Neural cell (in vitro differentiated cells): ENCODE data around the gene KLKB1. TPM values are rescaled to one million over a fixed set of nuclear protein-coding genes. Genes with fewer than 3 reads are reported as not detected.

Experiments used
- H2AFZ ChIP-seq: fragments of 200-600, 300-800 bp; sonication (generic), shearing (Covaris generic); 2 replicates; pipeline ENCODE4 v1.6.0; 2014; ENCODE audit warnings: low read depth, mild to moderate bottlenecking, antibody characterized with exemption, low read length, moderate library complexity
- H3F3A ChIP-seq: fragments of 200-600 bp; shearing (Covaris generic); 2 replicates; pipeline ENCODE4 v1.6.1; 2016; ENCODE audit warnings: mild to moderate bottlenecking, moderate library complexity, mixed read lengths, antibody characterized with exemption, low read length; ENCODE audit not compliant: insufficient read depth, poor library complexity, severe bottlenecking
- H3K27ac ChIP-seq: fragments of 200-600, 300-800 bp; sonication (generic), shearing (Covaris generic); 2 replicates; pipeline ENCODE4 v1.5.1; 2014; ENCODE audit warnings: mild to moderate bottlenecking, low read length, moderate library complexity
- H3K27me3 ChIP-seq: fragments of 300-800, 200-600 bp; sonication (generic), shearing (Covaris generic); 2 replicates; pipeline ENCODE4 v1.6.0; 2014; ENCODE audit warnings: mild to moderate bottlenecking, low read depth, low read length, moderate library complexity; ENCODE audit not compliant: insufficient read depth
- H3K36me3 ChIP-seq: fragments of 300-800, 200-600 bp; sonication (generic), shearing (Covaris generic); 2 replicates; pipeline ENCODE4 v1.5.1; 2014; ENCODE audit warnings: mild to moderate bottlenecking, antibody characterized with exemption, low read length, moderate library complexity; ENCODE audit not compliant: insufficient read depth
- H3K4me2 ChIP-seq: fragments of 300-800, 200-600 bp; sonication (generic), shearing (Covaris generic); 2 replicates; pipeline ENCODE4 v1.6.0; 2014; ENCODE audit warnings: mild to moderate bottlenecking, low read length
- H3K4me3 ChIP-seq: fragments of 300-800, 200-600 bp; sonication (generic), shearing (Covaris generic); 2 replicates; pipeline ENCODE4 v1.5.1; 2014; ENCODE audit warnings: mild to moderate bottlenecking, low read length, moderate library complexity
- H3K79me2 ChIP-seq: fragments of 200-600 bp; shearing (Covaris generic); replicated peaks from 2 replicates; pipeline ENCODE4 v1.6.0; 2014; ENCODE audit warnings: mild to moderate bottlenecking, low read length, moderate library complexity; ENCODE audit not compliant: insufficient read depth
- H3K9ac ChIP-seq: fragments of 300-800, 200-600 bp; sonication (generic), shearing (Covaris generic); 2 replicates; pipeline ENCODE4 v1.6.1; 2016; ENCODE audit warnings: mild to moderate bottlenecking, low read length, mixed read lengths
- H3K9me2 ChIP-seq: fragments of 200-600 bp; shearing (Covaris generic); 2 replicates; pipeline ENCODE4 v1.6.1; 2016; ENCODE audit warnings: mild to moderate bottlenecking, low read length, mixed read lengths; ENCODE audit not compliant: insufficient read depth
- H3K9me3 ChIP-seq: fragments of 200-600, 300-800 bp; sonication (generic), shearing (Covaris generic); 2 replicates; pipeline ENCODE4 v1.6.1; 2016; ENCODE audit warnings: mild to moderate bottlenecking, mixed run types, low read length, moderate library complexity, mixed read lengths
- H4K20me1 ChIP-seq: fragments of 200-600 bp; shearing (Covaris generic); 2 replicates; pipeline ENCODE4 v1.6.1; 2016; ENCODE audit warnings: mild to moderate bottlenecking, mixed run types; ENCODE audit not compliant: insufficient read depth
- CTCF ChIP-seq: fragments of 450-650 bp; IDR thresholded peaks from 2 replicates; pipeline ENCODE4 v1.5.1; 2014; ENCODE audit warnings: antibody characterized with exemption, mild to moderate bottlenecking, moderate library complexity; ENCODE audit not compliant: poor library complexity, severe bottlenecking
- EP300 ChIP-seq: fragments of 450-650 bp; conservative IDR thresholded peaks from 2 replicates; pipeline ENCODE4 v1.6.1; 2014; ENCODE audit warnings: antibody characterized with exemption, mild to moderate bottlenecking, moderate library complexity; ENCODE audit not compliant: poor library complexity, severe bottlenecking
- EZH2 ChIP-seq: fragments of 200-600, 300-800 bp; shearing (Covaris generic), sonication (generic); IDR thresholded peaks from 2 replicates; pipeline ENCODE4 v1.6.1; 2014; ENCODE audit warnings: antibody characterized with exemption, low read length, borderline replicate concordance, mild to moderate bottlenecking; ENCODE audit not compliant: insufficient read depth, poor library complexity, severe bottlenecking
- MXI1 ChIP-seq: fragments of 450-650 bp; conservative IDR thresholded peaks from 2 replicates; pipeline ENCODE4 v1.6.1; 2014; ENCODE audit warnings: antibody characterized with exemption, mild to moderate bottlenecking; ENCODE audit not compliant: poor library complexity, severe bottlenecking
- POLR2AphosphoS5 ChIP-seq: IDR thresholded peaks from 2 replicates; pipeline ENCODE4 v1.6.1; 2012
- RAD21 ChIP-seq: fragments of 450-650 bp; conservative IDR thresholded peaks from 2 replicates; pipeline ENCODE4 v1.6.1; 2014; ENCODE audit warnings: antibody characterized with exemption, mild to moderate bottlenecking, moderate library complexity
- REST ChIP-seq: IDR thresholded peaks from 2 replicates; pipeline ENCODE4 v1.6.1; 2012; ENCODE audit warnings: borderline replicate concordance
- SMC3 ChIP-seq: fragments of 450-650 bp; conservative IDR thresholded peaks from 2 replicates; pipeline ENCODE4 v1.6.1; 2014; ENCODE audit warnings: antibody characterized with exemption, mild to moderate bottlenecking, moderate library complexity; ENCODE audit not compliant: poor library complexity
- TAF1 ChIP-seq: IDR thresholded peaks from 2 replicates; pipeline ENCODE4 v1.6.1; 2012; ENCODE audit warnings: low read depth
- polyA plus RNA-seq: library from polyadenylated mRNA; depleted of rRNA; stranded (reverse); fragments of >200 nt; gene quantifications from 2 replicates; pipeline ENCODE4 v1.2.3, GENCODE V29; 2014

The KLKB1 gene
- polyA plus RNA-seq, 1 donor from 2014 or later: not detected

GRCh38 chr4:186201010-186201409, 26.3 kb upstream of the KLKB1 start:
- no peaks in the 10 kb centered on the region for H3K9me2 ChIP-seq
- H3K36me3 ChIP-seq: no peaks in the 10 kb centered on the region
- H3K4me2 ChIP-seq: no peak overlapping the region
- H3F3A ChIP-seq: no peaks in the 10 kb centered on the region
- no peak overlapping the region for H2AFZ ChIP-seq
- H3K4me3 ChIP-seq: no peak overlapping the region
- TF ChIP-seq MXI1 (no peak), CTCF (no peak), REST (no peak), TAF1 (no peak), EP300 (no peak), SMC3 (no peak), EZH2 (no peak), POLR2AphosphoS5 (no peak), RAD21 (no peak)
- no peak overlapping the region for H3K27ac ChIP-seq
- H3K9me3 ChIP-seq: no peaks in the 10 kb centered on the region
- H3K9ac ChIP-seq: no peak overlapping the region
- no peaks in the 10 kb centered on the region for H4K20me1 ChIP-seq
- H3K27me3 ChIP-seq: no peaks in the 10 kb centered on the region
- no peaks in the 10 kb centered on the region for H3K79me2 ChIP-seq

GRCh38 chr4:186201535-186202230, 25.6 kb upstream of the KLKB1 start:
- Histone ChIP-seq H3K9ac (no peak overlapping the region), H3F3A (no peaks in the 10 kb centered on the region), H3K27ac (no peak overlapping the region), H4K20me1 (no peaks in the 10 kb centered on the region), H3K4me2 (no peak overlapping the region), H3K27me3 (no peaks in the 10 kb centered on the region), H3K4me3 (no peak overlapping the region), H3K9me3 (no peaks in the 10 kb centered on the region), H3K79me2 (no peaks in the 10 kb centered on the region), H3K36me3 (no peaks in the 10 kb centered on the region), H3K9me2 (no peaks in the 10 kb centered on the region), H2AFZ (no peak overlapping the region)
- no peak for TF ChIP-seq CTCF
- TF ChIP-seq RAD21: no peak
- TF ChIP-seq REST: no peak
- no peak for TF ChIP-seq SMC3
- no peak for TF ChIP-seq EZH2
- TF ChIP-seq EP300: no peak
- TF ChIP-seq POLR2AphosphoS5: no peak
- no peak for TF ChIP-seq MXI1
- TF ChIP-seq TAF1: no peak
